ENCODE results near the gene UNC93B1. TPM values are rescaled to one million over a fixed set of nuclear protein-coding genes. Genes with fewer than 3 reads are reported as not detected.

UNC93B1 gene
- total RNA-seq, 2 experiments from 2014 or later: 44.0 to 52.1 TPM

- no TSS peak for BruUV-seq (replicated peaks)
- Histone ChIP-seq H3K79me2 (ENCODE audit: insufficient read depth, low read depth, low read length) (no peaks in the 10 kb centered on the region), H3K36me3 (ENCODE audit: insufficient read depth, low read length) (no peaks in the 10 kb centered on the region), H3K27ac (ENCODE audit: low read depth, low read length, poor library complexity, severe bottlenecking) (no peak overlapping the region), H3K9me2 (ENCODE audit: insufficient read depth, low read length) (no peaks in the 10 kb centered on the region), H3K9me3 (ENCODE audit: low read length) (no peaks in the 10 kb centered on the region), H2AFZ (ENCODE audit: low read length) (no peak overlapping the region), H4K20me1 (ENCODE audit: insufficient read depth, low read length) (no peaks in the 10 kb centered on the region), H3K4me1 (ENCODE audit: insufficient read depth, low read length, poor library complexity, severe bottlenecking) (peaks cover 16% of the 10 kb centered on the region), H3K4me2 (ENCODE audit: low read length) (no peak overlapping the region), H3K4me3 (ENCODE audit: low read depth, low read length, poor library complexity, severe bottlenecking) (no peak overlapping the region)
- POLR2A ChIA-PET: no interaction called here
- CTCF ChIA-PET (ENCODE audit: unreplicated experiment): no interaction called here
- intact Hi-C loops (cut with micrococcal nuclease; ENCODE audit: unreplicated experiment): no loop called here
- TF ChIP-seq CTCF (conservative IDR thresholded peaks at IDR 0.05; ENCODE audit: low read length) (no peak), EZH2phosphoT487 (IDR thresholded peaks at IDR 0.05; ENCODE audit: borderline replicate concordance, low read depth, low read length) (no peak)
- no peak for DNase-seq (ENCODE audit: low spot score)
These were observed 18.6 kb upstream of the UNC93B1 start for GRCh38 chr11:68022531-68022930.

- no TSS peak for BruUV-seq (replicated peaks)
- Histone ChIP-seq H3K79me2 (ENCODE audit: insufficient read depth, low read depth, low read length) (no peaks in the 10 kb centered on the region), H3K27ac (ENCODE audit: low read depth, low read length, poor library complexity, severe bottlenecking) (no peak overlapping the region), H3K4me2 (ENCODE audit: low read length) (no peak overlapping the region), H3K4me3 (ENCODE audit: low read depth, low read length, poor library complexity, severe bottlenecking) (no peak overlapping the region), H3K4me1 (ENCODE audit: insufficient read depth, low read length, poor library complexity, severe bottlenecking) (peaks cover 6% of the 10 kb centered on the region), H3K36me3 (ENCODE audit: insufficient read depth, low read length) (no peaks in the 10 kb centered on the region), H4K20me1 (ENCODE audit: insufficient read depth, low read length) (no peaks in the 10 kb centered on the region), H3K9me3 (ENCODE audit: low read length) (no peaks in the 10 kb centered on the region), H3K9me2 (ENCODE audit: insufficient read depth, low read length) (no peaks in the 10 kb centered on the region), H2AFZ (ENCODE audit: low read length) (no peak overlapping the region)
- no peak for TF ChIP-seq EZH2phosphoT487 (IDR thresholded peaks at IDR 0.05; ENCODE audit: borderline replicate concordance, low read depth, low read length)
- peak; percentile 59 for TF ChIP-seq CTCF (conservative IDR thresholded peaks at IDR 0.05; ENCODE audit: low read length)
- POLR2A ChIA-PET: no interaction called here
- DNase-seq (ENCODE audit: low spot score): peak; percentile 41
- CTCF ChIA-PET (ENCODE audit: unreplicated experiment): no interaction called here
- intact Hi-C loops (cut with micrococcal nuclease; ENCODE audit: unreplicated experiment): no loop called here
These were observed 17.4 kb upstream of the UNC93B1 start for GRCh38 chr11:68021167-68021787.

- TF ChIP-seq EZH2phosphoT487 (IDR thresholded peaks at IDR 0.05; ENCODE audit: borderline replicate concordance, low read depth, low read length) (no peak), CTCF (conservative IDR thresholded peaks at IDR 0.05; ENCODE audit: low read length) (no peak; the same call in 1 of the 2 replicates)
- Histone ChIP-seq H4K20me1 (ENCODE audit: insufficient read depth, low read length) (no peaks in the 10 kb centered on the region), H3K9me3 (ENCODE audit: low read length) (no peaks in the 10 kb centered on the region), H3K79me2 (ENCODE audit: insufficient read depth, low read depth, low read length) (no peaks in the 10 kb centered on the region), H3K9me2 (ENCODE audit: insufficient read depth, low read length) (no peaks in the 10 kb centered on the region), H3K4me1 (ENCODE audit: insufficient read depth, low read length, poor library complexity, severe bottlenecking) (peaks cover 5% of the 10 kb centered on the region), H2AFZ (ENCODE audit: low read length) (no peak overlapping the region), H3K27ac (ENCODE audit: low read depth, low read length, poor library complexity, severe bottlenecking) (no peak overlapping the region), H3K36me3 (ENCODE audit: insufficient read depth, low read length) (no peaks in the 10 kb centered on the region), H3K4me2 (ENCODE audit: low read length) (no peak overlapping the region), H3K4me3 (ENCODE audit: low read depth, low read length, poor library complexity, severe bottlenecking) (no peak overlapping the region)
- ChIA-PET CTCF (ENCODE audit: unreplicated experiment) (no interaction called here), POLR2A (no interaction called here)
- intact Hi-C loops (cut with micrococcal nuclease; ENCODE audit: unreplicated experiment): no loop called here
- peak; percentile 23 for DNase-seq (ENCODE audit: low spot score)
- BruUV-seq (replicated peaks): no TSS peak
These were observed 16.7 kb upstream of the UNC93B1 start for GRCh38 chr11:68020575-68020974.
